ENCODE data around the gene SLC9A5. TPM values are rescaled to one million over a fixed set of nuclear protein-coding genes. Genes with fewer than 3 reads are reported as not detected.
A peak's percentile ranks its signal among the peaks of the same experiment; 100 is the strongest.

The SLC9A5 gene
- total and polyA plus RNA-seq, 2 donors (not counting 3 experiments of a cell fraction or from before 2014, with no cell fraction given), result 2.7 to 2.8 TPM

DNA sequence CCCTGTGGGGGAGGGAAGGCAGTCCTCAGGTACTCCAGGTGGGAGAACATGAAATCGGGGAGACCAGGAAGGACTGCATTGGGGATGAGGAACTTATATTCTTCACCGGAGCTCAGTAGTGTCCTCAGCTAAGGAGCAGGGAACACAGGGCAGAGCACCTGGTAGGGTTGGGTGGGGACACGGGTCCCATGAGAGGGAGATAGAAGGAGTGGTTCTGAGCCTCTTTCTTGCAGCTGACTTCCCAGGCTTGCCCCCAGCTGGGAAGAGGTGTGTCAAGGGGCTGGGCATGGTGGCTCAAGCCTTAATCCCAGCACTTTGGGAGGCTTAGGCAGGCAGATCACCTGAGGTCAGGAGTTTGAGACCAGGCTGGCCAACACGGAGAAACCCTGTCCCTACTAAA lies 3.6 kb upstream of the SLC9A5 start:
- H3K4me3 ChIP-seq (replicated peaks in 1 of 3; ENCODE audit: insufficient read depth in 1 of 3, low read depth in 1 of 3, low read length in 3 of 3), result no peak overlapping the region
- POLR2A ChIA-PET, result interaction anchor here (1.9 kb wide), 1 partner anchor 25 kb away, joined by 6 read pairs; no protein-coding TSS in a partner anchor
- intact Hi-C loops (cut with micrococcal nuclease) (no loop called here), dilution Hi-C loops (cut with MboI; ENCODE audit: extremely low pct_ligation_motif_present, low sequenced_read_pairs) (no loop called here)
- BruUV-seq (replicated peaks), result no TSS peak
- no peak for DNase-seq (ENCODE audit: low read depth, low spot score)
- peaks cover 0 to 3% of the 10 kb centered on the region in 2 experiments for H3K36me3 ChIP-seq (ENCODE audit: control insufficient read depth in 2 of 2, extremely low read depth in 1 of 2, insufficient read depth in 2 of 2, low read length in 2 of 2)
- no peaks in the 10 kb centered on the region for H4K20me1 ChIP-seq (replicated peaks; ENCODE audit: control insufficient read depth, extremely low read depth, insufficient read depth, low read length)
- H3K79me2 ChIP-seq (ENCODE audit: control insufficient read depth, insufficient read depth, low read length), result peaks cover 46% of the 10 kb centered on the region
- H3K9ac ChIP-seq (replicated peaks; ENCODE audit: extremely low read depth, insufficient read depth, low read length), result peak overlapping the region; percentile 47
- CTCF ChIA-PET, result interaction anchor here (0.9 to 2.0 kb wide), 10 partner anchors 13 to 227 kb away, joined by 3 to 10 read pairs (median 4); partner anchors contain the start of genes KCTD19 and LRRC36
- peaks cover 65% of the 10 kb centered on the region for H3K4me1 ChIP-seq (ENCODE audit: control insufficient read depth, extremely low read depth, insufficient read depth, low read length)
- no peak overlapping the region for H2AFZ ChIP-seq (ENCODE audit: low read depth, low read length)
- TF ChIP-seq EZH2 (IDR thresholded peaks at IDR 0.05; ENCODE audit: borderline replicate concordance, low read depth, low read length, severe bottlenecking), result no peak
- TF ChIP-seq, protein P1, sequence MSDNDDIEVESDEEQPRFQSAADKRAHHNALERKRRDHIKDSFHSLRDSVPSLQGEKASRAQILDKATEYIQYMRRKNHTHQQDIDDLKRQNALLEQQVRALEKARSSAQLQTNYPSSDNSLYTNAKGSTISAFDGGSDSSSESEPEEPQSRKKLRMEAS (IDR thresholded peaks at IDR 0.05; ENCODE audit: insufficient read depth, insufficient read length), result no peak
- TF ChIP-seq MYC (IDR thresholded peaks at IDR 0.05; ENCODE audit: low read depth, low read length), result no peak
- TF ChIP-seq GATA2 (IDR thresholded peaks at IDR 0.05; ENCODE audit: insufficient read depth, insufficient read length, low read depth, low read length), result no peak
- no peak for TF ChIP-seq JUN (IDR thresholded peaks at IDR 0.05; ENCODE audit: borderline replicate concordance, insufficient read depth, insufficient read length, low read depth)
- TF ChIP-seq POLR2AphosphoS5 (IDR thresholded peaks at IDR 0.05; ENCODE audit: insufficient read depth, low read depth, low read length), result no peak
- no peak for TF ChIP-seq FOS (IDR thresholded peaks at IDR 0.05; ENCODE audit: borderline replicate concordance, insufficient read depth, low read length)
- no peak for TF ChIP-seq POLR2A (IDR thresholded peaks at IDR 0.05; ENCODE audit: low read depth, low read length)
- TF ChIP-seq, protein P2, sequence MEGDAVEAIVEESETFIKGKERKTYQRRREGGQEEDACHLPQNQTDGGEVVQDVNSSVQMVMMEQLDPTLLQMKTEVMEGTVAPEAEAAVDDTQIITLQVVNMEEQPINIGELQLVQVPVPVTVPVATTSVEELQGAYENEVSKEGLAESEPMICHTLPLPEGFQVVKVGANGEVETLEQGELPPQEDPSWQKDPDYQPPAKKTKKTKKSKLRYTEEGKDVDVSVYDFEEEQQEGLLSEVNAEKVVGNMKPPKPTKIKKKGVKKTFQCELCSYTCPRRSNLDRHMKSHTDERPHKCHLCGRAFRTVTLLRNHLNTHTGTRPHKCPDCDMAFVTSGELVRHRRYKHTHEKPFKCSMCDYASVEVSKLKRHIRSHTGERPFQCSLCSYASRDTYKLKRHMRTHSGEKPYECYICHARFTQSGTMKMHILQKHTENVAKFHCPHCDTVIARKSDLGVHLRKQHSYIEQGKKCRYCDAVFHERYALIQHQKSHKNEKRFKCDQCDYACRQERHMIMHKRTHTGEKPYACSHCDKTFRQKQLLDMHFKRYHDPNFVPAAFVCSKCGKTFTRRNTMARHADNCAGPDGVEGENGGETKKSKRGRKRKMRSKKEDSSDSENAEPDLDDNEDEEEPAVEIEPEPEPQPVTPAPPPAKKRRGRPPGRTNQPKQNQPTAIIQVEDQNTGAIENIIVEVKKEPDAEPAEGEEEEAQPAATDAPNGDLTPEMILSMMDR (IDR thresholded peaks at IDR 0.05; ENCODE audit: extremely low read depth in 1 of 2, insufficient read depth in 1 of 2, low read depth in 1 of 2, low read length in 2 of 2), result no peak
- H3K27me3 ChIP-seq (ENCODE audit: control insufficient read depth in 2 of 2, insufficient read depth in 2 of 2, low read length in 2 of 2), result peaks cover 0 to under 1% of the 10 kb centered on the region in 2 experiments
- FAIRE-seq, result no peak
- peak overlapping the region; percentile 42 for H3K4me2 ChIP-seq (ENCODE audit: insufficient read depth, low read length)
- peak overlapping the region; percentile 88 for H3K27ac ChIP-seq (ENCODE audit: insufficient read depth, low read depth, low read length)
- no peaks in the 10 kb centered on the region for H3K9me3 ChIP-seq (replicated peaks; ENCODE audit: control insufficient read depth, insufficient read depth, low read length)
- no peaks in the 10 kb centered on the region for H3K9me1 ChIP-seq (replicated peaks; ENCODE audit: control insufficient read depth, extremely low read depth, insufficient read depth, low read length)

Data from endothelial cell of umbilical vein (primary cell).